NCI-H2107 treated with DMSO at 0.1 percent for 48 hours (cell line): ENCODE results near the gene DPAGT1.
A peak's percentile ranks its signal among the peaks of the same experiment; 100 is the strongest.

Experiments
- DNase-seq: peaks from one replicate; lab custom pipeline; 2025; ENCODE audit not compliant: unreplicated experiment; lab: John Stamatoyannopoulos, UW

DPAGT1 gene

GRCh38 chr11:119095066-119095880 lies 6.4 kb downstream of the DPAGT1 start:
- peak; percentile 97 for DNase-seq

- no peak for DNase-seq
Measured at GRCh38 chr11:119094816-119095065, 6.9 kb downstream of the DPAGT1 start.

GRCh38 chr11:119093942-119094815 lies 7.5 kb downstream of the DPAGT1 start:
- no peak for DNase-seq

GRCh38 chr11:119092880-119093842 lies 8.5 kb downstream of the DPAGT1 start:
- no peak for DNase-seq

- DNase-seq: no peak
Measured at GRCh38 chr11:119091966-119092879, 9.4 kb downstream of the DPAGT1 start.

GRCh38 chr11:119091178-119091577 lies 10.5 kb downstream of the DPAGT1 start:
- DNase-seq: no peak

- no peak for DNase-seq
Measured at GRCh38 chr11:119089319-119089718, 12.3 kb downstream of the DPAGT1 start.

- DNase-seq: no peak
Measured at GRCh38 chr11:119088406-119088805, 13.2 kb downstream of the DPAGT1 start.

- DNase-seq: no peak
Measured at GRCh38 chr11:119087747-119088241, 13.9 kb downstream of the DPAGT1 start.

GRCh38 chr11:119087123-119087522 lies 14.5 kb downstream of the DPAGT1 start:
- no peak for DNase-seq

GRCh38 chr11:119085437-119085847 lies 16.2 kb downstream of the DPAGT1 start:
- DNase-seq: no peak

- peak; percentile 81 for DNase-seq
Measured at GRCh38 chr11:119084663-119085436, 16.8 kb downstream of the DPAGT1 start, which contains the start of gene HMBS. HMBS (plus strand) TSS chr11:119084881; CDS start chr11:119085034, 153 bp downstream.

GRCh38 chr11:119081682-119082260 lies 19.9 kb downstream of the DPAGT1 start:
- DNase-seq: no peak

GRCh38 chr11:119078675-119079420 lies 22.8 kb downstream of the DPAGT1 start:
- DNase-seq: no peak

- no peak for DNase-seq
Measured at GRCh38 chr11:119077839-119078238, 23.8 kb downstream of the DPAGT1 start.

- DNase-seq: peak; percentile 78
Measured at GRCh38 chr11:119067371-119068222, 34.1 kb downstream of the DPAGT1 start, which contains the start of gene VPS11. VPS11 (plus strand) TSS chr11:119067818; CDS start chr11:119067824, 6 bp downstream.

GRCh38 chr11:119065369-119065768 lies 36.3 kb downstream of the DPAGT1 start:
- no peak for DNase-seq
